Measurements from ENCODE around the gene SELENOI. TPM values are rescaled to one million over a fixed set of nuclear protein-coding genes. Genes with fewer than 3 reads are reported as not detected.
"Not testable (repeated sequence)": the region's sequence is repeated elsewhere in the genome, so short reads cannot be mapped to it uniquely, and the experiment has no call there.

The SELENOI gene
- total RNA-seq, 3 donors from 2014 or later, result 6.6 to 26.3 (median 17.4) TPM

DNA sequence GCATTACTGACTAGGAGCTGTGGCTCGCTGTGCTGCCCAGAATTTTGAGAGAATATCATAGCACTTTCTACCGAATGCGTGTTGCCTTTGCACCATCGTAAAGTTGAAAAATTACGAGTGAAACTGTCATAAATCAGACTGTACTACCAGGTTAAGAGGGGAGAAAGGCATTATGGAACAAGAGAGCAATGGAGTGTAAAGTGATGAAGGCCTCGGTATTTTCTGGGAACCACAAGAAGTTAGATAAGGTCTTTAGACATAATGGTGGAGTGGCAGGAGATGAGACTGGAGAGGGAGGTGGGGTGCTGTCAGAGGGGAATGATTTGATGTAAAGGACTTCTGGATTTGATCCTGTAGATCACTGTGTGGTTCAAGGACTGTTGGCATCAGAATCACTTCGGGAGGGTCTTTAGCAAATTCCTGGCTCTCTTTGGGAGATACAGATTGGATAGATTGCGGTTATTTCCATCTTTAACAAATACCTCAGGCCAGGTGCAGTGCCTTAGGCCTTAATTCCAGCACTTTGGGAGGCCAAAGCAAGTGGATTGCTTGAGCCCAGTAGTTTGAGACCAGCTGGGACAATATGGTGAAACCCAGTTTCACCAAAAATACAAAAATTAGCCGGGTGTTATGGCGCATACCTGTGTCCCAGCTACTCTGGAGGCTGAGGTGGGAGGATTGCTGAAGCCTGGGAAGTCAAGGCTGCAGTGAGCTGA is 5.6 kb downstream of the SELENOI start:
- TF ChIP-seq CTCF (IDR thresholded peaks at IDR 0.05), result no peak
- TF ChIP-seq POLR2A (IDR thresholded peaks at IDR 0.05), result no peak
- no peak for TF ChIP-seq POLR2AphosphoS5 (IDR thresholded peaks at IDR 0.05)
- Histone ChIP-seq H3K9me3 (no peaks in the 10 kb centered on the region), H3K27me3 (no peaks in the 10 kb centered on the region)

GRCh38 chr2:26352892-26353291 is 6.9 kb downstream of the SELENOI start:
- intact Hi-C loops (cut with DNase I; ENCODE audit: low total_unique reads), result no loop called here
- TF ChIP-seq POLR2AphosphoS5 (IDR thresholded peaks at IDR 0.05) (no peak), CTCF (IDR thresholded peaks at IDR 0.05) (no peak), POLR2A (IDR thresholded peaks at IDR 0.05) (no peak)

More for the DNA sequence above, 5.6 kb downstream of the SELENOI start:
- intact Hi-C loops (cut with DNase I; ENCODE audit: low total_unique reads), result no loop called here
- H3K27ac ChIP-seq, result no peak overlapping the region
- H3K4me3 ChIP-seq, result no peak overlapping the region
- peaks cover 0 to 6% of the 10 kb centered on the region in 2 donors for H3K4me1 ChIP-seq
- DNase-seq (ENCODE audit: low spot score in 2 of 2), result no peak
- H3K36me3 ChIP-seq, result no peaks in the 10 kb centered on the region

DNA sequence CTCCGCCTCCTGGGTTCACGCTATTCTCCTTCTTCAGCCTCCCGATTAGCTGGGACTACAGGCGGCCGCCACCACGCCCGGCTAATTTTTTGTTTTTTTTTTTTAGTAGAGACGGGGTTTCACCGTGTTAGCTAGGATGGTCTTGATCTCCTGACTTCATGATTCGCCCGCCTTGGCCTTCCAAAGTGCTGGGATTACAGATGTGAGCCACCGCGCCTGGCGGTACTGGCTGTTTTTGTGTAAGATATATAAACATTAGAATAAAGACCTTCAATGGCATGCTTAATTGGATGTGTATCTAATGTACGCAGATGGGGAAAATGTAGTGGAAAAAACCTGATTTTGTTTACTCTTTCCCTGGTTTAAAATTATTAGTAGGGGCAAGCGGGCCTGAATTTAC is 8.5 kb downstream of the SELENOI start:
- H3K9me3 ChIP-seq; H3K4me3 ChIP-seq; H3K27me3 ChIP-seq; DNase-seq (ENCODE audit: low spot score in 2 of 2); H3K4me1 ChIP-seq; intact Hi-C loops (cut with DNase I; ENCODE audit: low total_unique reads); H3K27ac ChIP-seq; H3K36me3 ChIP-seq: not testable (repeated sequence)

More at GRCh38 chr2:26352892-26353291, 6.9 kb downstream of the SELENOI start:
- H3K4me3 ChIP-seq, result no peak overlapping the region
- no peak overlapping the region for H3K27ac ChIP-seq
- H3K27me3 ChIP-seq, result no peaks in the 10 kb centered on the region
- no peak for DNase-seq (ENCODE audit: low spot score in 2 of 2)
- H3K4me1 ChIP-seq, result no peaks in the 10 kb centered on the region
- H3K36me3 ChIP-seq, result no peaks in the 10 kb centered on the region
- no peaks in the 10 kb centered on the region for H3K9me3 ChIP-seq

- TF ChIP-seq POLR2AphosphoS5 (IDR thresholded peaks at IDR 0.05) (no peak), POLR2A (IDR thresholded peaks at IDR 0.05) (no peak), CTCF (IDR thresholded peaks at IDR 0.05) (no peak)
- no peaks in the 10 kb centered on the region for H3K36me3 ChIP-seq
- H3K27ac ChIP-seq, result no peak overlapping the region
- DNase-seq (ENCODE audit: low spot score in 2 of 2), result no peak
- no peaks in the 10 kb centered on the region for H3K27me3 ChIP-seq
- intact Hi-C loops (cut with DNase I; ENCODE audit: low total_unique reads), result no loop called here
- no peak overlapping the region for H3K4me3 ChIP-seq
- no peaks in the 10 kb centered on the region for H3K4me1 ChIP-seq
- no peaks in the 10 kb centered on the region for H3K9me3 ChIP-seq
Measured at GRCh38 chr2:26355038-26355995, 9.4 kb downstream of the SELENOI start.

GRCh38 chr2:26356111-26356510 is 10.2 kb downstream of the SELENOI start:
- H3K27ac ChIP-seq, result no peak overlapping the region
- H3K36me3 ChIP-seq, result no peaks in the 10 kb centered on the region
- no peak for DNase-seq (ENCODE audit: low spot score in 2 of 2)
- TF ChIP-seq CTCF (IDR thresholded peaks at IDR 0.05), result no peak
- no peak for TF ChIP-seq POLR2A (IDR thresholded peaks at IDR 0.05)
- no peak for TF ChIP-seq POLR2AphosphoS5 (IDR thresholded peaks at IDR 0.05)
- no peaks in the 10 kb centered on the region for H3K27me3 ChIP-seq
- no peak overlapping the region for H3K4me3 ChIP-seq
- no peaks in the 10 kb centered on the region for H3K9me3 ChIP-seq
- no peaks in the 10 kb centered on the region for H3K4me1 ChIP-seq
- intact Hi-C loops (cut with DNase I; ENCODE audit: low total_unique reads), result no loop called here
